Nephron (organoid): ENCODE data around the gene SLC6A3.

Experiments
- H3K27ac Mint-ChIP-seq, 3 experiments: 2 replicates each; pipeline ENCODE4 v1.8.0; 2020; ENCODE audit warnings: mixed read lengths in 3 of 3, mild to moderate bottlenecking in 2 of 3, moderate library complexity in 1 of 3
- H3K27me3 Mint-ChIP-seq: 2 replicates; pipeline ENCODE4 v1.8.0; 2021; ENCODE audit warnings: low read depth, mild to moderate bottlenecking, moderate library complexity, mixed read lengths
- H3K36me3 Mint-ChIP-seq: 2 replicates; pipeline ENCODE4 v1.8.0; 2020; ENCODE audit warnings: low read depth, mixed read lengths
- H3K4me1 Mint-ChIP-seq: 2 replicates; pipeline ENCODE4 v1.8.0; 2020; ENCODE audit warnings: mixed read lengths
- H3K4me3 Mint-ChIP-seq, 3 experiments: 2 replicates each; pipeline ENCODE4 v1.8.0; 2020; ENCODE audit warnings: mild to moderate bottlenecking in 3 of 3, mixed read lengths in 3 of 3, moderate library complexity in 2 of 3
- H3K9me3 Mint-ChIP-seq: 2 replicates; pipeline ENCODE4 v1.8.0; 2020; ENCODE audit warnings: mixed read lengths
- CTCF ChIP-seq, 3 experiments: fragments of 200-600 bp; sonication (generic); IDR thresholded peaks; one replicate each; pipeline ENCODE4 v1.5.0; 2021; ENCODE audit warnings: antibody characterized with exemption in 3 of 3; ENCODE audit not compliant: unreplicated experiment in 3 of 3

The SLC6A3 gene

GRCh38 chr5:1382248-1382700 lies 63.0 kb downstream of the SLC6A3 start:
- TF ChIP-seq CTCF (IDR thresholded peaks at IDR 0.05; ENCODE audit: unreplicated experiment in 3 of 3), result no peak
- no peak overlapping the region for H3K27ac Mint-ChIP-seq
- H3K9me3 Mint-ChIP-seq, result peaks cover 8% of the 10 kb centered on the region
- H3K27me3 Mint-ChIP-seq, result peaks cover 88% of the 10 kb centered on the region
- H3K36me3 Mint-ChIP-seq, result no peaks in the 10 kb centered on the region
- H3K4me1 Mint-ChIP-seq, result peaks cover 21% of the 10 kb centered on the region
- no peak overlapping the region for H3K4me3 Mint-ChIP-seq

GRCh38 chr5:1381370-1382247 lies 63.6 kb downstream of the SLC6A3 start:
- Mint-ChIP-seq H3K4me1 (peaks cover 16% of the 10 kb centered on the region), H3K9me3 (peaks cover 8% of the 10 kb centered on the region), H3K27me3 (peaks cover 87% of the 10 kb centered on the region), H3K27ac (no peak overlapping the region), H3K4me3 (peak overlapping the region in 2 of 3 experiments; percentile 28 to 31), H3K36me3 (no peaks in the 10 kb centered on the region)
- no peak for TF ChIP-seq CTCF (IDR thresholded peaks at IDR 0.05; ENCODE audit: unreplicated experiment in 3 of 3)

- H3K27me3 Mint-ChIP-seq, result peaks cover 84% of the 10 kb centered on the region
- H3K9me3 Mint-ChIP-seq, result peaks cover 8% of the 10 kb centered on the region
- H3K27ac Mint-ChIP-seq, result no peak overlapping the region
- H3K4me3 Mint-ChIP-seq, result no peak overlapping the region
- H3K36me3 Mint-ChIP-seq, result no peaks in the 10 kb centered on the region
- H3K4me1 Mint-ChIP-seq, result peaks cover 16% of the 10 kb centered on the region
- no peak for TF ChIP-seq CTCF (IDR thresholded peaks at IDR 0.05; ENCODE audit: unreplicated experiment in 3 of 3)
Observed at GRCh38 chr5:1380910-1381309, 64.3 kb downstream of the SLC6A3 start.

GRCh38 chr5:1380011-1380817 lies 65.0 kb downstream of the SLC6A3 start:
- peak; percentile 66 to 83 (median 73) for TF ChIP-seq CTCF (IDR thresholded peaks at IDR 0.05; ENCODE audit: unreplicated experiment in 3 of 3)
- peaks cover 85% of the 10 kb centered on the region for H3K27me3 Mint-ChIP-seq
- no peaks in the 10 kb centered on the region for H3K36me3 Mint-ChIP-seq
- no peak overlapping the region for H3K27ac Mint-ChIP-seq
- H3K4me1 Mint-ChIP-seq, result peaks cover 11% of the 10 kb centered on the region
- no peak overlapping the region for H3K4me3 Mint-ChIP-seq
- peaks cover 8% of the 10 kb centered on the region for H3K9me3 Mint-ChIP-seq

- H3K36me3 Mint-ChIP-seq, result no peaks in the 10 kb centered on the region
- H3K4me3 Mint-ChIP-seq, result no peak overlapping the region
- no peak for TF ChIP-seq CTCF (IDR thresholded peaks at IDR 0.05; ENCODE audit: unreplicated experiment in 3 of 3)
- peaks cover 10% of the 10 kb centered on the region for H3K4me1 Mint-ChIP-seq
- H3K27ac Mint-ChIP-seq, result no peak overlapping the region
- peaks cover 8% of the 10 kb centered on the region for H3K9me3 Mint-ChIP-seq
- H3K27me3 Mint-ChIP-seq, result peaks cover 89% of the 10 kb centered on the region
Observed at GRCh38 chr5:1378866-1379659, 66.2 kb downstream of the SLC6A3 start.
